NCI-H2029 treated with DMSO at 0.1 percent for 48 hours (cell line): ENCODE results near the gene HOXA4.
A peak's percentile ranks its signal among the peaks of the same experiment; 100 is the strongest.

ENCODE experiments used
- DNase-seq: peaks from one replicate; lab custom pipeline; 2025; lab: John Stamatoyannopoulos, UW

HOXA4 gene

GRCh38 chr7:27169658-27170425, 39.3 kb upstream of the HOXA4 start:
- DNase-seq, result no peak

- no peak for DNase-seq
Observed at GRCh38 chr7:27168265-27168947, 37.8 kb upstream of the HOXA4 start.

- DNase-seq, result no peak
Observed at GRCh38 chr7:27167916-27168264, 37.3 kb upstream of the HOXA4 start.

GRCh38 chr7:27166531-27167505, 36.3 kb upstream of the HOXA4 start:
- DNase-seq, result no peak

GRCh38 chr7:27165996-27166530, 35.5 kb upstream of the HOXA4 start:
- DNase-seq, result no peak

- no peak for DNase-seq
Observed at GRCh38 chr7:27165089-27165995, 34.8 kb upstream of the HOXA4 start, which contains the start of gene HOXA9. Gene HOXA9 (minus strand): TSS chr7:27165537. CDS start chr7:27165457, 80 bp downstream.

GRCh38 chr7:27164367-27165088, 34.0 kb upstream of the HOXA4 start:
- no peak for DNase-seq

GRCh38 chr7:27164045-27164366, 33.4 kb upstream of the HOXA4 start:
- DNase-seq, result no peak

- no peak for DNase-seq
Observed at GRCh38 chr7:27163288-27164044, 32.9 kb upstream of the HOXA4 start.

- no peak for DNase-seq
Observed at GRCh38 chr7:27162561-27163287, 32.2 kb upstream of the HOXA4 start.

- no peak for DNase-seq
Observed at GRCh38 chr7:27161721-27162560, 31.4 kb upstream of the HOXA4 start.

GRCh38 chr7:27161214-27161720, 30.7 kb upstream of the HOXA4 start:
- no peak for DNase-seq

- DNase-seq, result peak; percentile 5
Observed at GRCh38 chr7:27160546-27161213, 30.1 kb upstream of the HOXA4 start.

GRCh38 chr7:27160145-27160545, 29.6 kb upstream of the HOXA4 start:
- DNase-seq, result no peak

GRCh38 chr7:27159266-27160144, 28.9 kb upstream of the HOXA4 start:
- no peak for DNase-seq
